HG02759 (cell line): ENCODE data around the gene STARD8.
"Not testable (repeated sequence)": the region's sequence is repeated elsewhere in the genome, so short reads cannot be mapped to it uniquely, and the experiment has no call there.

Experiments
- ATAC-seq: cut with Tn5 transposase; IDR thresholded peaks from one replicate; pipeline ENCODE4 v1.9.1; 2021; ENCODE audit warnings: mild to moderate bottlenecking, moderate library complexity; ENCODE audit not compliant: unreplicated experiment

The STARD8 gene

GRCh38 chrX:68688931-68689330, 41.5 kb downstream of the STARD8 start:
- not testable (repeated sequence) for ATAC-seq

GRCh38 chrX:68690936-68691501, 43.6 kb downstream of the STARD8 start:
- ATAC-seq: no peak

GRCh38 chrX:68691921-68692320, 44.5 kb downstream of the STARD8 start:
- no peak for ATAC-seq

GRCh38 chrX:68692651-68693050, 45.2 kb downstream of the STARD8 start:
- ATAC-seq: no peak

GRCh38 chrX:68693481-68694434, 46.3 kb downstream of the STARD8 start:
- peak; percentile 52 for ATAC-seq

- ATAC-seq: no peak
These were observed 47.2 kb downstream of the STARD8 start for GRCh38 chrX:68694435-68695205.

GRCh38 chrX:68695206-68695845, 47.9 kb downstream of the STARD8 start:
- ATAC-seq: no peak

- no peak for ATAC-seq
These were observed 49.0 kb downstream of the STARD8 start for GRCh38 chrX:68696267-68696990.

- ATAC-seq: no peak
These were observed 49.6 kb downstream of the STARD8 start for GRCh38 chrX:68697036-68697435.

GRCh38 chrX:68697465-68698125, 50.1 kb downstream of the STARD8 start:
- ATAC-seq: no peak

GRCh38 chrX:68698942-68699341, 51.5 kb downstream of the STARD8 start:
- ATAC-seq: no peak

- no peak for ATAC-seq
These were observed 52.7 kb downstream of the STARD8 start for GRCh38 chrX:68699960-68700746.

GRCh38 chrX:68703369-68703768, 55.9 kb downstream of the STARD8 start:
- ATAC-seq: no peak

- no peak for ATAC-seq
These were observed 56.4 kb downstream of the STARD8 start for GRCh38 chrX:68703846-68704245.

GRCh38 chrX:68705986-68706385, 58.5 kb downstream of the STARD8 start:
- ATAC-seq: no peak

GRCh38 chrX:68708503-68709290, 61.2 kb downstream of the STARD8 start:
- no peak for ATAC-seq

- ATAC-seq: peak; percentile 61
These were observed 63.6 kb downstream of the STARD8 start for GRCh38 chrX:68710870-68711576.

- ATAC-seq: no peak
These were observed 64.4 kb downstream of the STARD8 start for GRCh38 chrX:68711845-68712244.
